T-helper 2 cell treated with Interferon-gamma antibody and Interleukin-4, amounts not matched to agents 5 μg/mL and 100 μg/mL, for 36 hours (primary cell): ENCODE results near the gene PPY.
"Not testable (repeated sequence)": the region's sequence is repeated elsewhere in the genome, so short reads cannot be mapped to it uniquely, and the experiment has no call there.

Experiments used
- DNase-seq: peaks from one replicate; pipeline ENCODE4 v3.0.0; 2021; ENCODE audit warnings: low spot score
- H3K27ac Mint-ChIP-seq: one replicate; pipeline ENCODE4 v1.8.0; 2021; ENCODE audit warnings: mild to moderate bottlenecking, mixed read lengths
- H3K27me3 Mint-ChIP-seq: one replicate; pipeline ENCODE4 v1.8.0; 2021; ENCODE audit warnings: low read depth, mixed read lengths
- H3K36me3 Mint-ChIP-seq: one replicate; pipeline ENCODE4 v1.8.0; 2021; ENCODE audit warnings: low read depth, mixed read lengths
- H3K4me1 Mint-ChIP-seq: one replicate; pipeline ENCODE4 v1.8.0; 2021; ENCODE audit warnings: low read depth, mixed read lengths
- H3K4me3 Mint-ChIP-seq: one replicate; pipeline ENCODE4 v1.8.0; 2022; ENCODE audit warnings: mild to moderate bottlenecking, moderate library complexity, mixed read lengths
- H3K9me3 Mint-ChIP-seq: one replicate; pipeline ENCODE4 v1.8.0; 2021; ENCODE audit warnings: mixed read lengths

PPY gene

GRCh38 chr17:43952351-43952723, 10.1 kb upstream of the PPY start:
- H3K9me3 Mint-ChIP-seq: no peaks in the 10 kb centered on the region
- H3K4me1 Mint-ChIP-seq: peaks cover 5% of the 10 kb centered on the region
- H3K36me3 Mint-ChIP-seq: no peaks in the 10 kb centered on the region
- H3K27ac Mint-ChIP-seq: no peak overlapping the region
- no peak overlapping the region for H3K4me3 Mint-ChIP-seq
- H3K27me3 Mint-ChIP-seq: peaks cover 61% of the 10 kb centered on the region
- no peak for DNase-seq

- H3K27me3 Mint-ChIP-seq: peaks cover 61% of the 10 kb centered on the region
- peaks cover 5% of the 10 kb centered on the region for H3K4me1 Mint-ChIP-seq
- no peaks in the 10 kb centered on the region for H3K36me3 Mint-ChIP-seq
- no peak overlapping the region for H3K27ac Mint-ChIP-seq
- no peaks in the 10 kb centered on the region for H3K9me3 Mint-ChIP-seq
- DNase-seq: no peak
- H3K4me3 Mint-ChIP-seq: no peak overlapping the region
Observed at GRCh38 chr17:43951750-43952149, 9.5 kb upstream of the PPY start.

- peaks cover 5% of the 10 kb centered on the region for H3K4me1 Mint-ChIP-seq
- no peaks in the 10 kb centered on the region for H3K36me3 Mint-ChIP-seq
- no peak overlapping the region for H3K27ac Mint-ChIP-seq
- H3K27me3 Mint-ChIP-seq: peaks cover 55% of the 10 kb centered on the region
- no peaks in the 10 kb centered on the region for H3K9me3 Mint-ChIP-seq
- DNase-seq: no peak
- no peak overlapping the region for H3K4me3 Mint-ChIP-seq
Observed at GRCh38 chr17:43950554-43950953, 8.3 kb upstream of the PPY start.

- Mint-ChIP-seq H3K4me3 (no peak overlapping the region), H3K27me3 (peaks cover 52% of the 10 kb centered on the region), H3K27ac (no peak overlapping the region), H3K36me3 (no peaks in the 10 kb centered on the region), H3K4me1 (peaks cover 7% of the 10 kb centered on the region), H3K9me3 (no peaks in the 10 kb centered on the region)
- DNase-seq: no peak
Observed at GRCh38 chr17:43949781-43950180, 7.5 kb upstream of the PPY start.

- H3K27me3 Mint-ChIP-seq: peaks cover 32% of the 10 kb centered on the region
- no peak overlapping the region for H3K27ac Mint-ChIP-seq
- H3K9me3 Mint-ChIP-seq: no peaks in the 10 kb centered on the region
- DNase-seq: no peak
- no peaks in the 10 kb centered on the region for H3K36me3 Mint-ChIP-seq
- H3K4me1 Mint-ChIP-seq: peaks cover 14% of the 10 kb centered on the region
- no peak overlapping the region for H3K4me3 Mint-ChIP-seq
Observed at GRCh38 chr17:43946781-43947180, 4.5 kb upstream of the PPY start.

GRCh38 chr17:43945074-43945829, 3.0 kb upstream of the PPY start:
- Mint-ChIP-seq H3K27me3 (peaks cover 17% of the 10 kb centered on the region), H3K36me3 (no peaks in the 10 kb centered on the region), H3K4me1 (peaks cover 13% of the 10 kb centered on the region), H3K27ac (no peak overlapping the region), H3K9me3 (no peaks in the 10 kb centered on the region), H3K4me3 (no peak overlapping the region)
- no peak for DNase-seq

- peaks cover 29% of the 10 kb centered on the region for H3K27me3 Mint-ChIP-seq
- DNase-seq: no peak
Observed at GRCh38 chr17:43940630-43941029, 1.6 kb downstream of the PPY start.

GRCh38 chr17:43939886-43940285, 2.4 kb downstream of the PPY start:
- H3K4me3 Mint-ChIP-seq: no peak overlapping the region

More at GRCh38 chr17:43940630-43941029, 1.6 kb downstream of the PPY start:
- Mint-ChIP-seq H3K27ac (no peak overlapping the region), H3K4me3 (no peak overlapping the region), H3K9me3 (no peaks in the 10 kb centered on the region), H3K36me3 (no peaks in the 10 kb centered on the region), H3K4me1 (peaks cover 15% of the 10 kb centered on the region)

GRCh38 chr17:43939452-43939851, 2.8 kb downstream of the PPY start:
- DNase-seq, H3K4me3 Mint-ChIP-seq: not testable (repeated sequence)
- H3K27me3 Mint-ChIP-seq: peaks cover 25% of the 10 kb centered on the region

More at GRCh38 chr17:43939886-43940285, 2.4 kb downstream of the PPY start:
- H3K4me1 Mint-ChIP-seq: peaks cover 15% of the 10 kb centered on the region
- no peaks in the 10 kb centered on the region for H3K36me3 Mint-ChIP-seq
- no peak for DNase-seq
- no peaks in the 10 kb centered on the region for H3K9me3 Mint-ChIP-seq
- no peak overlapping the region for H3K27ac Mint-ChIP-seq
- H3K27me3 Mint-ChIP-seq: peaks cover 28% of the 10 kb centered on the region

GRCh38 chr17:43938838-43939182, 3.5 kb downstream of the PPY start:
- Mint-ChIP-seq H3K4me3 (no peak overlapping the region), H3K27me3 (peaks cover 22% of the 10 kb centered on the region), H3K9me3 (no peaks in the 10 kb centered on the region), H3K27ac (no peak overlapping the region), H3K4me1 (peaks cover 7% of the 10 kb centered on the region), H3K36me3 (no peaks in the 10 kb centered on the region)
- no peak for DNase-seq

More at GRCh38 chr17:43939452-43939851, 2.8 kb downstream of the PPY start:
- peaks cover 12% of the 10 kb centered on the region for H3K4me1 Mint-ChIP-seq
- not testable (repeated sequence) for H3K9me3 Mint-ChIP-seq, H3K27ac Mint-ChIP-seq, H3K36me3 Mint-ChIP-seq

GRCh38 chr17:43936434-43936833, 5.8 kb downstream of the PPY start:
- no peak for DNase-seq
- Mint-ChIP-seq H3K36me3 (no peaks in the 10 kb centered on the region), H3K9me3 (no peaks in the 10 kb centered on the region), H3K4me3 (no peak overlapping the region), H3K27me3 (peaks cover 25% of the 10 kb centered on the region), H3K4me1 (peaks cover 4% of the 10 kb centered on the region), H3K27ac (no peak overlapping the region)

GRCh38 chr17:43935926-43936261, 6.4 kb downstream of the PPY start:
- H3K4me1 Mint-ChIP-seq: peaks cover 4% of the 10 kb centered on the region
- DNase-seq: no peak
- no peaks in the 10 kb centered on the region for H3K9me3 Mint-ChIP-seq
- no peaks in the 10 kb centered on the region for H3K36me3 Mint-ChIP-seq
- H3K4me3 Mint-ChIP-seq: no peak overlapping the region
- no peak overlapping the region for H3K27ac Mint-ChIP-seq
- peaks cover 25% of the 10 kb centered on the region for H3K27me3 Mint-ChIP-seq

- Mint-ChIP-seq H3K4me1 (peaks cover 4% of the 10 kb centered on the region), H3K27ac (no peak overlapping the region), H3K36me3 (no peaks in the 10 kb centered on the region), H3K27me3 (peaks cover 25% of the 10 kb centered on the region), H3K9me3 (no peaks in the 10 kb centered on the region), H3K4me3 (no peak overlapping the region)
- no peak for DNase-seq
Observed at GRCh38 chr17:43935204-43935925, 6.9 kb downstream of the PPY start.

- Mint-ChIP-seq H3K4me3 (no peak overlapping the region), H3K4me1 (peaks cover 9% of the 10 kb centered on the region), H3K27ac (no peak overlapping the region), H3K27me3 (peaks cover 12% of the 10 kb centered on the region), H3K36me3 (no peaks in the 10 kb centered on the region), H3K9me3 (no peaks in the 10 kb centered on the region)
- DNase-seq: no peak
Observed at GRCh38 chr17:43932923-43933322, 9.4 kb downstream of the PPY start.
